GM19351 (cell line): ENCODE results near the gene FAM3D.

Source experiments
- ATAC-seq: cut with Tn5 transposase; IDR thresholded peaks from one replicate; pipeline ENCODE4 v1.9.1; 2021; ENCODE audit warnings: mild to moderate bottlenecking, moderate library complexity; ENCODE audit not compliant: unreplicated experiment

Gene FAM3D

DNA sequence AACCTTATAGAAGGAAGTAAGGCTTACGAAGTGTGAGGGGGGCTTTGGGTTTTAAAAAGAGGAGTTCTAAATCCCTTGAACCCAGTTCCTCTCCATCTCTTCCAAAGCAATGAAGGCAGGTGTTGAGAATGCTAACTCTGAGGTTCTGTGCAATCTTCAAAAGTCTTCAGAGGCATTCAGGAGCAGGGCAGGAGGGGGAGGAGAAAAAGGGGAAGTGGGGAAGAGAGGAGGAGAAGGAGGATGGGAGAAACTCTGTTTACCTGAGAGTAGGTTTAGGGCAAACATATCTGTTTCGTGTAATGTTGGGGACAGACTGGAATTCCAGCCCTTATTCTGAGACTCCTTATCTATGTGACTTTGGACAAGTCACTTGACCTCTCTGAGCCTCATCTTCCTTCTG, 36.9 kb downstream of the FAM3D start:
- ATAC-seq: no peak

DNA sequence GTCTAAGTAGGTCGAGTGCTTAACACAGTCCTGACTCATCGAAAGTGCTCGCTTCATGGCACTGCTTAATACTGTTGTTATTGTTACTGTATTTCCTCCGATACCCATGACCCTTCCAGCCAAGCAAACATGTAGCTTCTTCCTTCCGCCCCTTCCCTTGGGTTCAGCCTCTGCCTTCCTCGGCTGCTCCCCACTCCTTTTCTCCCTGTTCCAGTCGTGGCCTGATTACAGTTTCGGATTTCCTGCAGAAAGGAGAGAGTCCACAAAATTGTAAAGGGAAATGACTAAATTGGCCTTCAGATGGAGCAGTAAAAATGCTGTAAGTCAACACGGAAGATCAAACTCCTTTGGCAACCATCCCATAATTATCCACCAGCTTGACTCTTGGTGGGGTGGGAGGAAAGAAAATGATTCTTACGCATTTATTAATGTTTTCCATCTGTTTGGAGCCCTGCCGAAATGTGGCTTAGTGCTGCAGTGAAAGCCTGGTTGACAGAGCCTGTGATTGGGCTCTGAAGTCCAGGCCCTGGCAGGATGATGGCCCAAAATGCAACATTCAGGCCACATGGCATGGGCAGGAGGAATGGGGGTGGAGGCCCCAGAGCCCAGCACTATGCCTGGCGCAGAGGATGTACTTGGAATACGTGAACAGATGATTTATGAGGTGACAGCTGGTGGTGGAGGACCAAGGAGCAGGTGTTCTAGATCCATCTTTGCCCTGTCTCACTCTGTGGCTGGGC, 37.6 kb downstream of the FAM3D start:
- ATAC-seq: no peak

DNA sequence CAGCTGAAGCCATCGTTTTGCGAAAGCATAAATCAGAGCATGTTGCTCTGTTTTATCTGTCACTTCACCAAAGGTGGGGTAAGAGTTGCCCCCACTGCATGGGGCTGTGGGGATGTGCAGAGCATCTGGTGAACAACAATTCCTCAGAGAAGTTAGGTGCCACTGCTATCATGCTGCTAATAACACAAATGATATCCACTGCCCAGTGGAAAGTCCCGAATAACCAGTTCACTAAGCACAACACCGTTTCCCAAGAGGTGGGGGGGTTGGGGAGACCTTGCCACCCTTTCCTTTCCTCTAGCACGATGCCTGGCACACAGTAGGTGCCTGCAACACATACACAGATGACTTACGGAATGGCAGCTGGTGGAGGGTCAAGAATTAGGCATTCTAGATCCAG, 38.6 kb downstream of the FAM3D start:
- no peak for ATAC-seq

DNA sequence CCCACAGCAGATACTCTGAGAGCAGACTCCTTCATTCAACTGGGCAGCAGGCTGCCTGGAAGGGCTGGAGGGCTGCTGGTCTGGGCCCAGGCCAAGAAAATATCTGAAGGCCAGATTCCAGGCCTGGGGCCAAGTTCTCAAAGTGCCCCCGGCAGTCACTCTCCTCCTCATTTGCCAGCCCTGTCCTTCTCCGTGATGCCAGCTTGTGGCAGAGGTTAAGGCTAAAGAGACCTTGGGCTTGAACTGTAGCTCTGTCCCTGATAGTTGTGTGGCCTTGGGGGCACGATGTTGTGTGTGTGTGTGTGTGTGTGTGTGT, 39.0 kb downstream of the FAM3D start:
- no peak for ATAC-seq

DNA sequence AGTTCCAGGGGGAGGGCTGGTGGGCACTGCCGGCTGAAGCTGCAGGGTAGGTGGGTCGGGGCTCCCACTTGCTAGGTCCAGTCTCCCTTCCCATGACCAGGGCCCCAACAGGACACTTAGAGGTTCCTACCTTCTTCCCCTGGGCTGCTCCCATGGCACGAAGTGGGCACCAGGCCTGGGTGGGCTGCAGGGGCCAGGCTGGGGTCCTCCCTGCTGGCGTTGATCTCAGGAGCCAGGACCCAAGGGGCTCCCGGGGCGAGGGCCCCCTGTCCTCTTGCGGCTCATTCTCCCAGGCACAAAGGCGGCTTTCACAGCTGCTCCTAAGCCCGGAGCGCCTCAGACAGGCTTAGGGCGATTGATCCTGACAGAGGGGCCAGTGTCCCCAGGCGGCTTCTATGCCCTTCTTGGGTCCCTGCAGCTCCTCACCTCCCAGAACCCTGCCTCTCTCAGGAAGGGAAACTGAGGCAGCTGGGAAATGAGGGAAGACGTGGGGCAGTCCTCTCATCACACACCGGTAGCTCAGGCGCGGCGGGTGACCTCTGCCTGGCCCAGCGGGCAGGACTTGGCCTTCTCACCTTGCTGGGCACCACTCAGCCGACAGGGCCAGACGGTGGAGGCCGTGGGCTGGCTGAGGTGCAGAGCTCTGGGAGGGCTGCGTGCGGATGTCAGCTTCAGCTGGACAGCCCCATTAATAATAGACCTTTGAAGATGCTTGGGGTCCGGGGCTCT, 39.6 kb downstream of the FAM3D start:
- no peak for ATAC-seq

DNA sequence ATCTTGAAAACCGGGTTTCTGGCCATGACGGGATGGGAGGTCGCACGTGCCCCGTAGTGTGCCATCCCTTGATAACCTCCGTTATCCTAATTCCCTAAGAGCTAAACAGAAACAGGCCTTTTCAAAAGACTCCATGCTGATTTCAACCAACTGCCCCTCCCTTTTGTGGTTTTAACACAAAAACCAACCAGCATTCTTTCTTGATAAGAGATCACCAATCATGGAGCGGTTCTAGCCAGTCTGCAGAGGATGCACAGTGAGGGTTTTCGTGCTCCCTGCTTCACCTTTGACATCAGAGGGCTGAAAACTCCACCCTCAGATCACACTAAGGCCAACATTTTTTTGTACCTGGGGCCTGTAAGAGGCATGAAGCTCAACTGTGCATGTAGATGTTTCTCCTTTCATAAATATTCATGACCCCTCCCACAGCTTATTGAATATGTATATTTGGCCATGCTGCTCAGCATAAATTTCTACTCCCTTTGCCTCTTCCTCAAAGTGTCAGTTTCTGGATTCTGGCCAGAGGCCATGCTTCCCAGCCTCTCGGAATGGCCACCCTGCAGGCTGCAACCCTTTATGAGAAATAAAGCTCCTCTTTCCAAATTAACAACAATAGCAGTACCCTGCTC, 41.3 kb downstream of the FAM3D start:
- no peak for ATAC-seq

DNA sequence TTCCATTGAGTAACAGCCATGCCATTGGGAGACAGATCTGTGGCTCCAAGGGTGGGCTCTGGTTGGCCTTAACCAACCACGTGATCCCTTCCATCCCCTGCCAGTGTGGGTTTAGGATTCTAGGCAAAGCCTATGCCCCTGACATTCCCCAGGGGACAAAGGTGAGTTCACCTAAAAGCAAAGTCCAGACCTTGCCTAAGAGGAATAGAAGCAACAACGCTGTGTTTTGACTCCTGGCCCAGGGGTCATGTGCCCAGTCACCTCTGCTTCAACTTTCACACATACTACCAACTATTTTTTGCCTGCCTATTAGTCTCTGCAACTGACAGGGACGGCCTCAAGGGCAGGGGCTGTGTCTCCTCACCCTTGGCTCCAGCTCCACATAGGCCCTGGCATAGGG, 42.0 kb downstream of the FAM3D start:
- no peak for ATAC-seq

DNA sequence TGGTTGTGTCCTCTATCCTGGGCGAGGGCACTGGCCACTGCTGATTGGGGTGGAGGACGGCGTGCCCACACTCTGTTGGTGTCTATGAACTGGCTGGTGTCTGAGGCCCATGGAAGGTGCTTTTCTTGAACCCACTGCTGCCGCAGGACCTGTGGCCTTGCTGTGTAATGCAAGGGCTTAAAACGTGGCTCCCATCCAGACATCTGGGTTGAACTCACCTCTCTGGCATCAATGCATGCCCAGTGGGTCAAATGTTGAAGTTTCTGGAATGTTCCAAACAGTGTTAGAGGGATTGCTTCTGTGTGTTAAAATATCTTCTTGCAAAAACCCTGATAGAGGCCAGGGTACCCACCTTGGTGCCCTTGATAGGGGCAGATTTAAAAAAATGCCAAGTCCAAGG, 42.6 kb downstream of the FAM3D start:
- ATAC-seq: no peak

DNA sequence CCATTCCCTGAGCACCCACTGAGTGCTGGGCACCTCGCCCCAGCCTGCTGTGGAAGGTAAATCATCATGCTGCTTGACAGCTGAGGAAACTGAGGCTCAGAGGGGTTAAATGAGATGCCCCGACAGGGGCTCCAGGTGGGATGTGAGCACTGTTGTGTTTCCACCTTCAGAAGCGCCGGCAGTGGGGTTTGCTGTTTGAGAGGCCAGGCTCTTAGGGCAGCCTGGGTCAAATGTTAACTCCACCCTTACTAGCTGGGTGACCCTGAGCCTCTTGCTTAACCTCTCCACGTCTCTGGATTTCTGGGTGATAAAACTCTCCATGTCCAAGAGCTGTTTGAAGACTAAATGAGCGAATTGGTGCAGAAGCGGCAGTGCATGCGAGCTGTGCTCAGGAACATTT, 43.1 kb downstream of the FAM3D start:
- no peak for ATAC-seq

DNA sequence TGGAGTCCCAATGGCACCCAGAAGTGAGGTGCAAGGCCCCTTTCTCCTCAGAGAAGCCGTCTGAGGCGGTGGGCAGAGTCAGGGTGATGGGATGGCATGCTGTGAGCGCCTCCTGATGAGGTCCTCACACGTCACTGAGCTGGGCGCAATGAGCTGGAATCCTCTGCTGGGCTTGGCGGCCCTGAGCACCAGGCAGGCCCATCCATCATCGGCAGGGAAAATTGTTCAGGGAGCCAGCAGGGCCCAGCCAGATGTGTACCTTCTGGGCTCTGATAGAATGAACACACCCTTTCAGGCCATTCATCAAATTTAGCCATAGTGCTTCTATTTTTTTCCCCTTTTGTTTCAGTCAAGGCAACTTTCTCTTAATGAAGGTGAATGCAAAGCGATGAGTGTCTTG, 43.7 kb downstream of the FAM3D start:
- ATAC-seq: no peak

DNA sequence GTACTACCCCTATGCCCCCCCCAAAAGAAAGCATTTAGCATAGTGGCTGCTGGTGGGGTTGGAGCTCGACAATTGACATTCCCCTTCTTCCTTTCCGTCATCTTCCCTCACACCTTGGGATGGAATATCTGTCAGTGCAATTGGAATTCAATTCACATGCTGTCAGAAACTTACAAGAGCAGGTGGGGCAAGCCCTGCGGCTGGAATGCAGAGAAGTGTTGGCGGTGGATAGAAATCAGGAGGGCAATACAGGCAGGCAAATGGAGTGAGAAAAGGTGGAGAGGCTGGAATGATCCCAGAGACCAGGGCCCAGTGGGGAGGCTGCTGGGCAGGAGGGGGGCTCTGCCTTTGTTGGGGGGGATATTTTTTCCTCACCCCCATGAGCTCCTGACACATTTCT, 44.1 kb downstream of the FAM3D start:
- no peak for ATAC-seq

DNA sequence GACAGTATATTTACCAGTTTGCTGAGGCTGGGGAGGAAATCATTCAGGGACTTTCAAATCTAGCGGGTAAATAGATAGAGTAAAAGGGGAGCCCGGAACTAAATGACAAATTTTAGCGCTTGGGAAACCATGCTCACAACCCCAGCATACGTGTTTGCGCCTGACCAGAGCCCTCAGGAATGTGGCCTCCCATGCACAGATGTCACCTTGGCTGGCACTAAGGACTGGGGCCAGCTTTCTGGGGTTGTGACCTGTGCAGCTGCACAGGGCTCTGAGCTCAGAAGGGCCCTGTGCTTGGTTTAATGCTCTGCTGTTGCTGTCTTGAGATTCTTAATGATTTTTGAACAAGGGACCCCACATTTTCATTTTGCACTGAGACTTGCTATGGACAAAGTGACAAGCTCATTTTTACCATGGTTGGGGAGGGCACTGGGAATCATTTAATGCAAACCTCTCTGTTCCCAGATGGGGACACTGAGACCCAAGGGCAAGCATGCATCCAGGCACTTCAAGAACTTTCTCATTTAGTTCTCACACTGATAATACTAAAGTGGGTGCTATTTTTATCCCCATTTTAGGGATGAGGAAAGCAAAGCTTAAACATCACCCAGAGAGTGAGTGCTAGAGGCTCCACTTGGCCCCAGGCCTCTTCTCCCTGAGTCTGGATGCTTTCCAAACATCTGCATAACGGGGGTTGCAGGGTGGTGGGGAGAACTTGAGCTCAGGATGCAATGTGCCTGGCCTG, 45.3 kb downstream of the FAM3D start:
- ATAC-seq: no peak

DNA sequence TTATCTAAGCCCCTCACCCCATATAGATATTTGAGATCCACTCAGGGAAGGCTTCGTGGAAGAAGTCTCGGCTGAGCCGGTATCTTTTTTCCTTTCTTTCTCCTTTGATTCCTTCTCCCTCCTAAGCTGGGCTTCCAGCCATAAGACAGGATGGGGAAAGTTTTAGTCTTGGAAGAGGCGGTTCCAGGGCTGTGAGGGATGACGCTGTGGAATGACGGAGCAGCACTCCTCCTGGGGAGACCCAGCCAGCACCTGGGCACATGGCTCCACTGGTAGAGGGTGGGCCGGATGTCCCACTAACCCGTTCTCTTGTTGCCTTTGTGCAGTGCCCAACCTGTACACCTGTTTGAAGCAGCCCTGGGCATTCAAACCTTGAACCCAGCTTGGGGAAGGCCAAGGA, 46.2 kb downstream of the FAM3D start:
- ATAC-seq: no peak

DNA sequence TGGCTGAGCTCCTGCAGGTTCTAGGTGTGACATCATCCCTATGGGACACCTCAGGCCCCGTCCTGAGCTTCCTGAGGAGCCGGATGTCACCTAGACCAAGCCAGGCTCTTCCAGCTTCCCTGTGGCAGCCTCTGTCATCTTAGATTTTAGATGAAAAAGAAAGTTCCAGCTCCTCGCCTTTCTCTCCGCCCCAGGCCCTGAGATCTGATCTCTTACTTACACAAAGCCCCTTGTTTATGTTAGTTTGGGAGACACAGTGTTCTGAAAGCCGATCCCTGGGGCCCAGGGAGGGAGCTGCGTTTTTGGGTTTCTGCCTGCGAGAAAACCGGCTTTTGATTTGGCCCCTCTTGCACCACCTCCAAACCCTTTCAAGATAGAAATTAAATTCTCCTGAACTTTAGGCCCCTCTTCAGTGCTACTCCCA, 49.2 kb downstream of the FAM3D start:
- ATAC-seq: no peak

DNA sequence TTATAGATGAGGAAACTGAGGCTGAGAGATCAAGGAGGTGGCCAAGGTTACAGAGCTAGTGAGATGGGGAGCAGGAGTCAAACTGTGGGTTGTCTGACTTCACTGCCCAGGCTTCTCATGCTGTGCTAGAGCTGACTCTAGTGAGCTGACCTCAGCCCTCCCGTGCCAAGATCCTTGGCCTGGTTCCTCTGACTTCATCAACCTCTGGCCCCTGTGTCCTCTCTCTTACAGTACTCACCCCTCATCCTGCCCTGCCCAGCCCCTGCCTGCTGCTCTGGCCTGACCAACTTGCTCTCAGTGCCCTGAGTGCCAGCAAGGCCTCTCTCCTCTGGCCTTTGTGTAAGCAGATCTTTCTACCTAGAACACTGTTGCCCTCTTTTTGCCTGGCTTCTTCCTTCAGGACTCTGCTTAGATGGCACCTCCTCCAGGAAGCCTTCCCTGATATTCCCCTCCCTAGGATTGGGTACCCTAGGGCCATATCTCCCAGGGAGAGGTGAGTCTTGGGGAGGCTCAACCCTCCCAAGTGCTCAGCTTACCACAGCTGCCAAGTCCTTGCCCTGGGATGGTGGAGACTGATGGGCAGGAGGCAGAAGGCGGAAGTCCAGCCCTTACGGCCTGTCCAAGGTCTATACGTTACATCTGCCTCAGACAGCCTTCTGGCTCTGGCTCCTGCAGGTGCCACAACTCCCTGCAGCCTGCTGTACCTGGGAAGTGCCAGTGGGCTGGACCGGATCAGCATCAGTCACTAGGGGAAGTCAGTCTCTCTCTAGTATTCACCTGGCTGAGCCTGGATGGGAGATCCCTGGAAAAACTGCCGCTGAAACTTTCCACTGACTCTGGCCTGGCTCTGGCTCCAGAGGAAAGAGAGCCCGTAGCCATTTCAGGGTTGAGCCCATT, 53.1 kb downstream of the FAM3D start:
- no peak for ATAC-seq

DNA sequence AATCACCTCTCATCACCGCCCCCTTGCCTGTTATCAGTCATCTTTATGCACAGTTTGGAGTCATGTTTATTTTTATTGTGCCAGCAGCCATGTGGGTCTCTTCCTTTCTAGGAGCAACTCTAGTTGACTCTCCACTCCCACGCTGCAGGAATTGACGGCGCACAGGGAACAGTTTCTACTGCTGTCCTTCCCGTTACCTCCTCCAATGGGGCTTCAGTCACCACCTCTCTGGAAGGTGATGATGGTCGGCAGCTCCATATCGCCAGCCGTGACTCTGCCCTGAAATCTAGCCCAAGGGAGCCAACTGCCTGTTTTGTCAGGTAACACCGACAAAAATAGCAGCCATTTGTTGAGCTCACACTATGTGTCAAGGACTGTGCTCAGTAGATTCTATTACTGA, 53.7 kb downstream of the FAM3D start:
- no peak for ATAC-seq

DNA sequence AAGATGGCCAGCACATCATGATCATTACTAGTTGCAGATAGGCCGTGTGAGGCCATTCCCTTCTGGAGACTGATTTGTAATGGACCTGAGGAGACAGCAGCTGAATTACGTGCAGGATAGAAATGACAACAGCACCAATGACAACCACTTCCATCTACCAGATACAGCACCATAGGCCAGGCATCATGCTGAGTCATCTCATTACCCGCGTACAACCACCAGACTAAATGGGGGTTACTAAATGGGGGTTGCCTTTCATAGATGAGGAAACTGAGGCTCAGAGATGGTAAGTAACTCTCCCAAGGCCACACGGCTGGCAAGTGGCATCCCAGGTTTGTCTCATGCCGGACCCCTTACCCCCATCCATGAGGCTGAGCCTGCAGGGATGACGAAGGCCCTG, 56.6 kb downstream of the FAM3D start:
- ATAC-seq: peak; percentile 89

DNA sequence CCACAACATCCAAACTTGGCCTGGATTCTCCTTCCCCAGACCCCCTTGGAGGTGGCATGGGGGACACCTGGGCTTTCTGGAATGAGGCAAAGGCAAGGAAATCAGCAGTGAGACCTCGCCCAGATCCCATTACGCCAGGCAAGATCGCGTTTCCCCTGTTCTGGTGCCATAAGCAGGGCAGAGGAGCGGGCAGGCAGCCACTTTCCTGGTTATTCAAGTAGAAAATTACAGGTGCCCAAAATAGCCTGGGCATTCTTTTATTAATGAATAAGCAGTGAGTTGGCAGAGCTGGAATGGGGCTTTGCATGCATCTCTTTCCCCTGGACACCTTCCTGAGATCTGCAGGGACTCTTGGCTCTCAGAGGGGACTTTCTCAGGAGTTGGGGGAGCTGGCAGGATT, 57.9 kb downstream of the FAM3D start:
- ATAC-seq: no peak

DNA sequence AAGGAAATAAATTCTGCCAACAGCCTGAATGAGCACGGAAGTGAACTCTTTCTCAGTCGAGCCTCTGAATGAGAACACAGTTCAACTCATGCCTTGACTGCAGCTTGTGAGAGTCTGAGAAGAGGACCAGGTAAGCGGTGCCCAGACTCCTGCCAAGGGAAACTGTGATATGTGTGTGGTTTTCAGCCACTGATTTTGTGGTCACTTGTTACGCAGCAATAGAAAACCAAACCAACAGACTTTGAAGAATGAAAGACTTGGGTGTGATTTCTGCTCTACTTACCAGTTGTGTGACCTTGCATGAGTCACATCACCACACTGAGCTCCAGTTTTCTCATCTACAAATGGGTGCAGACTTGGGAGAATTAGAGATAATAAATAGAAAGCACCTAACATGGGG, 58.8 kb downstream of the FAM3D start:
- peak; percentile 39 for ATAC-seq

DNA sequence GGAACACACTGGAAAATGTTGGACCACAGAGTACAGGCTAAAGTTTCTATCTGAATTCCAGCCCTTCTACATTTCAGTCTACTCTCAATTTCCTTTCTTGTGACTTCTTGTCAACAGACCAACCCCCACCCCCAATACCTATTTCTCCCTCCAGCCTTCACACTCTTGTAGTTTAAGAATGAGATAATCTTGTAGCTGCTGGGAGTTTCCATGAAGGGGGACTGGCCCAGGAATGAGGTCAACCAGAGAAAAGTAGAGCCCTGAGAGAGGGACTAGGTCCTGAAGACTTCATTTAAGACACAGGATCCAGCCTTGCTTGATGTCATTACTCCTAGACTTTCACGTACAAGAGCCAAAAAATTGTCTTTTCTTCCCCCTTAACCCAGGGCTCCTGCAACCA, 59.9 kb downstream of the FAM3D start:
- no peak for ATAC-seq

DNA sequence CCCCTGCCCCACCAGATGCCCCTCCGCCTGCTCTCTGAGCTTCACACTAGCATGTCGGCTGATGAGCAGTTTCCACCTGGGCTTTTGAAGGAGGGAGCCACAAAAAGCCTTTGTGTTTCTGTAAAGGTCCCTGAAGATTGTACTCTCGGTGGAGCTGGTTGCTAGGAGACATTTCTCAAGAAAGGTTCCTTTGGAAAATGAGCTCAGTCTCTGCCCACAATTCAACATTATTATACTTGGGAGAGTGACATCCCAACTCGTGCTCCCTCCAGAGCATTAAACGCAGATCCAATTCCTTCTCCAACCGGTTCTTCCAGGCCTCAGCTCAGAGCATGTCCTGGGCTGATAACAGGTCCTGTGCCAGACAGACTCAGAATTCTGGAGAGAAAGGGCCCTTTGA, 62.5 kb downstream of the FAM3D start:
- ATAC-seq: no peak
